Liver (tissue), 9 donors: ENCODE data around the gene DUSP1. TPM values are rescaled to one million over a fixed set of nuclear protein-coding genes. Genes with fewer than 3 reads are reported as not detected.
A peak's percentile ranks its signal among the peaks of the same experiment; 100 is the strongest.

Experiments
- DNase-seq: peaks from one replicate; pipeline ENCODE4 v3.0.0-alpha.2; 2017; ENCODE audit warnings: low spot score
- H3K27ac ChIP-seq, 2 donors: one replicate each; pipeline ENCODE4 v1.7.0; 2013; ENCODE audit warnings: inconsistent platforms in 2 of 2, low read length in 2 of 2, control low read depth in 1 of 2, low read depth in 1 of 2, mild to moderate bottlenecking in 1 of 2
- H3K27me3 ChIP-seq, 4 donors: one replicate each; pipeline versions ENCODE4 v1.6.1 to v1.7.0; 2013; ENCODE audit warnings: low read length in 3 of 4, inconsistent platforms in 1 of 4, mild to moderate bottlenecking in 1 of 4, moderate library complexity in 1 of 4; ENCODE audit not compliant: control insufficient read depth in 4 of 4, insufficient read depth in 4 of 4
- H3K36me3 ChIP-seq, 4 donors: one replicate each; pipeline versions ENCODE4 v1.6.1 to v1.7.0; 2013; ENCODE audit warnings: low read length in 3 of 4, mild to moderate bottlenecking in 3 of 4, low read depth in 1 of 4, moderate library complexity in 1 of 4; ENCODE audit not compliant: control insufficient read depth in 4 of 4, insufficient read depth in 3 of 4
- H3K4me1 ChIP-seq, 4 donors: one replicate each; pipeline versions ENCODE4 v1.6.1 to v1.7.0; 2013; ENCODE audit warnings: low read length in 3 of 4, mild to moderate bottlenecking in 3 of 4, moderate library complexity in 1 of 4; ENCODE audit not compliant: control insufficient read depth in 4 of 4, insufficient read depth in 4 of 4
- H3K4me3 ChIP-seq, 3 donors: one replicate each; pipeline versions ENCODE4 v1.6.1 to v1.7.0; 2013; ENCODE audit warnings: low read length in 3 of 3, control low read depth in 1 of 3, low read depth in 1 of 3, mild to moderate bottlenecking in 1 of 3
- H3K9ac ChIP-seq, 2 donors: one replicate each; pipeline ENCODE4 v1.7.0; 2013; ENCODE audit warnings: low read length in 2 of 2, mild to moderate bottlenecking in 2 of 2, moderate library complexity in 2 of 2, control low read depth in 1 of 2, low read depth in 1 of 2
- H3K9me3 ChIP-seq, 4 donors: one replicate each; pipeline versions ENCODE4 v1.6.1 to v1.7.0; 2013; ENCODE audit warnings: low read length in 3 of 4; ENCODE audit not compliant: control insufficient read depth in 4 of 4
- ATF3 ChIP-seq: IDR thresholded peaks from 2 replicates; pipeline ENCODE4 v1.6.1; 2016; ENCODE audit warnings: antibody characterized with exemption
- EGR1 ChIP-seq, 2 donors: IDR thresholded peaks; 2 replicates each; pipeline ENCODE4 v1.6.1; 2016 to 2018; ENCODE audit warnings: antibody characterized with exemption in 2 of 2, low read depth in 2 of 2
- GABPA ChIP-seq, 2 donors: IDR thresholded peaks in 1 of 2; conservative IDR thresholded peaks in 1 of 2; 2 replicates each; pipeline ENCODE4 v1.6.1; 2016; ENCODE audit warnings: antibody characterized with exemption in 2 of 2, mild to moderate bottlenecking in 1 of 2, moderate library complexity in 1 of 2
- HNF4A ChIP-seq, 2 donors: conservative IDR thresholded peaks; 2 replicates each; pipeline ENCODE4 v1.6.1; 2016; ENCODE audit warnings: antibody characterized with exemption in 2 of 2, mild to moderate bottlenecking in 2 of 2
- JUND ChIP-seq, 2 donors: IDR thresholded peaks; 2 replicates each; pipeline ENCODE4 v1.6.1; 2016; ENCODE audit warnings: antibody characterized with exemption in 2 of 2
- MAX ChIP-seq: IDR thresholded peaks from 2 replicates; pipeline ENCODE4 v1.6.1; 2016; ENCODE audit warnings: antibody characterized with exemption
- NR2F2 ChIP-seq: IDR thresholded peaks from 2 replicates; pipeline ENCODE4 v1.6.1; 2016; ENCODE audit warnings: antibody characterized with exemption
- RAD21 ChIP-seq, 2 donors: IDR thresholded peaks; 2 replicates each; pipeline ENCODE4 v1.6.1; 2016; ENCODE audit warnings: antibody characterized with exemption in 2 of 2, mild to moderate bottlenecking in 2 of 2
- SP1 ChIP-seq: IDR thresholded peaks from 2 replicates; pipeline ENCODE4 v1.6.1; 2018; ENCODE audit warnings: antibody characterized with exemption, mild to moderate bottlenecking
- TAF1 ChIP-seq: conservative IDR thresholded peaks from 2 replicates; pipeline ENCODE4 v1.6.1; 2016; ENCODE audit warnings: antibody characterized with exemption, mild to moderate bottlenecking
- ZBTB33 ChIP-seq: IDR thresholded peaks from 2 replicates; pipeline ENCODE4 v1.6.1; 2016; ENCODE audit warnings: antibody characterized with exemption
- WGBS: extraction: QIAGEN DNeasy Blood & Tissue Kit; methylation state at CpG from one replicate; pipeline ENCODE4 v1.1.7; 2013; 5-methylcytosine and 5-hydroxymethylcytosine counted together
- polyA plus RNA-seq, 2 donors: library from polyadenylated mRNA; stranded (reverse) in 1 of 2; unstranded in 1 of 2; fragments of 200-250 nt in 1 of 2; fragments of >200 nt in 1 of 2; fragmentation: Nextera tagmentation in 1 of 2; extraction: Ambion mirVana in 1 of 2; gene quantifications; one replicate each; pipeline versions ENCODE4 v1.2.1 to v1.2.3, GENCODE V29; 2013 to 2015
- total RNA-seq, 2 donors: library from RNA; depleted of rRNA; stranded (reverse); fragments of >200 nt; gene quantifications; one replicate each; pipeline ENCODE4 v1.2.3, GENCODE V29; 2014
- donor health status: healthy.
- donor health status: healthy.
- donor health status: healthy.
- donor health status: healthy.
- donor health status: healthy.

Gene DUSP1
- total and polyA plus RNA-seq, 4 donors: 53.2 to 237 (median 110) TPM

GRCh38 chr5:172745406-172745805, 25.6 kb downstream of the DUSP1 start:
- 93% methylated on average over 8 of the region's 8 CpGs for WGBS
- no peak overlapping the region for H3K4me3 ChIP-seq
- no peaks in the 10 kb centered on the region for H3K4me1 ChIP-seq
- no peaks in the 10 kb centered on the region for H3K36me3 ChIP-seq
- H3K27ac ChIP-seq: no peak overlapping the region
- H3K9me3 ChIP-seq: no peaks in the 10 kb centered on the region
- H3K9ac ChIP-seq: no peak overlapping the region
- no peak for DNase-seq
- TF ChIP-seq TAF1 (no peak), EGR1 (IDR thresholded peaks at IDR 0.05; ENCODE audit: low read depth in 2 of 2) (no peak), JUND (IDR thresholded peaks at IDR 0.05) (no peak), RAD21 (IDR thresholded peaks at IDR 0.05) (no peak), SP1 (no peak), MAX (no peak), ZBTB33 (no peak), HNF4A (conservative IDR thresholded peaks at IDR 0.05) (no peak)
- no peaks in the 10 kb centered on the region for H3K27me3 ChIP-seq

- no peak for TF ChIP-seq GABPA (IDR thresholded peaks at IDR 0.05 in 1 of 2, conservative IDR thresholded peaks at IDR 0.05 in 1 of 2)
- no peak for TF ChIP-seq RAD21 (IDR thresholded peaks at IDR 0.05)
- no peak for TF ChIP-seq NR2F2
- TF ChIP-seq JUND (IDR thresholded peaks at IDR 0.05): no peak
- 74% methylated on average over 12 of the region's 12 CpGs for WGBS
- DNase-seq: no peak
- Histone ChIP-seq H3K9me3 (no peaks in the 10 kb centered on the region), H3K36me3 (no peaks in the 10 kb centered on the region), H3K27me3 (no peaks in the 10 kb centered on the region), H3K4me3 (no peak overlapping the region), H3K9ac (no peak overlapping the region), H3K4me1 (no peaks in the 10 kb centered on the region), H3K27ac (no peak overlapping the region)
Observed at GRCh38 chr5:172744123-172745104, 26.6 kb downstream of the DUSP1 start.

- H3K4me3 ChIP-seq: no peak overlapping the region
- no peaks in the 10 kb centered on the region for H3K4me1 ChIP-seq
- no peaks in the 10 kb centered on the region for H3K36me3 ChIP-seq
- no peak overlapping the region for H3K9ac ChIP-seq
- H3K9me3 ChIP-seq: no peaks in the 10 kb centered on the region
- H3K27me3 ChIP-seq: no peaks in the 10 kb centered on the region
- DNase-seq: no peak
- no peak overlapping the region for H3K27ac ChIP-seq
- WGBS: 87% methylated on average over 7 of the region's 7 CpGs
- TF ChIP-seq SP1 (no peak), ATF3 (no peak), GABPA (IDR thresholded peaks at IDR 0.05 in 1 of 2, conservative IDR thresholded peaks at IDR 0.05 in 1 of 2) (no peak), ZBTB33 (no peak), TAF1 (no peak), NR2F2 (peak; percentile 32)
Observed at GRCh38 chr5:172743112-172743959, 27.7 kb downstream of the DUSP1 start.
